ENCODE data around the gene TMOD4.

Gene TMOD4

GRCh38 chr1:151142411-151143056, 33.2 kb downstream of the TMOD4 start:
- DNase-seq (ENCODE audit: low read depth in 2 of 2): no peak

- DNase-seq (ENCODE audit: low read depth in 2 of 2): no peak
Observed at GRCh38 chr1:151137789-151138188, 38.0 kb downstream of the TMOD4 start.

- no peak for DNase-seq (ENCODE audit: low read depth in 2 of 2)
Observed at GRCh38 chr1:151135433-151136385, 40.1 kb downstream of the TMOD4 start.

GRCh38 chr1:151134991-151135390, 40.8 kb downstream of the TMOD4 start:
- no peak for DNase-seq (ENCODE audit: low read depth in 2 of 2)

- DNase-seq (ENCODE audit: low read depth in 2 of 2): no peak
Observed at GRCh38 chr1:151134396-151134795, 41.4 kb downstream of the TMOD4 start.

- DNase-seq (ENCODE audit: low read depth in 2 of 2): no peak
Observed at GRCh38 chr1:151133018-151133806, 42.6 kb downstream of the TMOD4 start.

- DNase-seq (ENCODE audit: low read depth in 2 of 2): no peak
Observed at GRCh38 chr1:151132335-151133017, 43.3 kb downstream of the TMOD4 start.

- no peak for DNase-seq (ENCODE audit: low read depth in 2 of 2)
Observed at GRCh38 chr1:151131701-151132334, 44.0 kb downstream of the TMOD4 start.

- DNase-seq (ENCODE audit: low read depth in 2 of 2): peak; percentile 46 to 47
Observed at GRCh38 chr1:151130987-151131586, 44.7 kb downstream of the TMOD4 start.

- no peak for DNase-seq (ENCODE audit: low read depth in 2 of 2)
Observed at GRCh38 chr1:151128800-151129199, 47.0 kb downstream of the TMOD4 start.

GRCh38 chr1:151124763-151125403, 50.9 kb downstream of the TMOD4 start:
- DNase-seq (ENCODE audit: low read depth in 2 of 2): no peak

Data from stimulated activated CD8-positive, alpha-beta memory T cell treated with anti-CD3 and anti-CD28 coated beads, Interleukin-7, amount 100 ng/mL, for 1 hour (primary cell).